AG04450 (cell line): Measurements from ENCODE around the gene SUSD3. TPM values are rescaled to one million over a fixed set of nuclear protein-coding genes. Genes with fewer than 3 reads are reported as not detected.

Experiments used
- CTCF ChIA-PET: fragments of 300-600, 350-600 bp; formaldehyde crosslinking; extraction: SDS; loops from one replicate; lab custom pipeline; 2022; ENCODE audit warnings: antibody characterized with exemption, inconsistent platforms; lab: Charles Lee
- POLR2A ChIA-PET: fragments of 350-600 bp; formaldehyde crosslinking; extraction: SDS; loops from one replicate; lab custom pipeline; 2021; ENCODE audit warnings: antibody characterized with exemption, inconsistent platforms; lab: Yijun Ruan, JAX
- DNase-seq: peaks from one replicate; pipeline ENCODE4 v3.0.0-alpha.2; 2011; ENCODE audit warnings: low read depth, low spot score
- H3K27ac ChIP-seq: one replicate; pipeline ENCODE4 v1.5.1; 2012; ENCODE audit warnings: low read depth, low read length, control low read depth
- H3K27me3 ChIP-seq: one replicate; pipeline ENCODE4 v1.6.0; 2012; ENCODE audit warnings: low read length; ENCODE audit not compliant: control insufficient read depth, insufficient read depth
- H3K4me3 ChIP-seq: 2 replicates; pipeline ENCODE4 v1.5.1; 2011; ENCODE audit warnings: mild to moderate bottlenecking, low read depth, low read length, control low read depth
- H3K9me3 ChIP-seq: 2 replicates; pipeline ENCODE4 v1.5.1; 2012; ENCODE audit warnings: low read length; ENCODE audit not compliant: control insufficient read depth, insufficient read depth
- polyA plus RNA-seq: library from polyadenylated mRNA; depleted of rRNA; stranded (reverse); fragments of >200 nt; gene quantifications from 2 replicates; pipeline ENCODE4 v1.2.3, GENCODE V29; 2011; rRNA removed
- TF ChIP-seq, protein P1 (sequence below): IDR thresholded peaks from 2 replicates; pipeline ENCODE4 v1.5.1; 2011; ENCODE audit warnings: low read depth, low read length, control low read depth, inconsistent platforms

Gene SUSD3
- polyA plus RNA-seq, 1 experiment, result 1.4 TPM

GRCh38 chr9:93133681-93134014 is 75.1 kb downstream of the SUSD3 start:
- H3K9me3 ChIP-seq, result peaks cover 5% of the 10 kb centered on the region
- ChIA-PET POLR2A (interaction anchor here (0.6 to 1.6 kb wide), 7 partner anchors 11 to 194 kb away, joined by 3 to 24 read pairs (median 4); partner anchors contain the start of gene CARD19), CTCF (interaction anchor here (1.4 kb wide), 1 partner anchor 14 kb away, joined by 7 read pairs; no protein-coding TSS in a partner anchor)
- peak; percentile 66 for DNase-seq
- H3K27me3 ChIP-seq, result no peaks in the 10 kb centered on the region
- peak overlapping the region; percentile 77 for H3K4me3 ChIP-seq
- peak overlapping the region; percentile 96 for H3K27ac ChIP-seq
- TF ChIP-seq, protein P1, sequence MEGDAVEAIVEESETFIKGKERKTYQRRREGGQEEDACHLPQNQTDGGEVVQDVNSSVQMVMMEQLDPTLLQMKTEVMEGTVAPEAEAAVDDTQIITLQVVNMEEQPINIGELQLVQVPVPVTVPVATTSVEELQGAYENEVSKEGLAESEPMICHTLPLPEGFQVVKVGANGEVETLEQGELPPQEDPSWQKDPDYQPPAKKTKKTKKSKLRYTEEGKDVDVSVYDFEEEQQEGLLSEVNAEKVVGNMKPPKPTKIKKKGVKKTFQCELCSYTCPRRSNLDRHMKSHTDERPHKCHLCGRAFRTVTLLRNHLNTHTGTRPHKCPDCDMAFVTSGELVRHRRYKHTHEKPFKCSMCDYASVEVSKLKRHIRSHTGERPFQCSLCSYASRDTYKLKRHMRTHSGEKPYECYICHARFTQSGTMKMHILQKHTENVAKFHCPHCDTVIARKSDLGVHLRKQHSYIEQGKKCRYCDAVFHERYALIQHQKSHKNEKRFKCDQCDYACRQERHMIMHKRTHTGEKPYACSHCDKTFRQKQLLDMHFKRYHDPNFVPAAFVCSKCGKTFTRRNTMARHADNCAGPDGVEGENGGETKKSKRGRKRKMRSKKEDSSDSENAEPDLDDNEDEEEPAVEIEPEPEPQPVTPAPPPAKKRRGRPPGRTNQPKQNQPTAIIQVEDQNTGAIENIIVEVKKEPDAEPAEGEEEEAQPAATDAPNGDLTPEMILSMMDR, result no peak

GRCh38 chr9:93134015-93134739 is 75.7 kb downstream of the SUSD3 start, which contains the start of gene NINJ1:
NINJ1 (minus strand) TSS chr9:93134251; CDS start chr9:93134217, 34 bp downstream.
- no peak for DNase-seq
- Histone ChIP-seq H3K27ac (peak within 1 kb of the TSS; percentile 96), H3K9me3 (peaks cover 6% of the 10 kb centered on the region), H3K4me3 (peak within 1 kb of the TSS; percentile 77), H3K27me3 (no peaks in the 10 kb centered on the region)
- CTCF ChIA-PET, result interaction anchor here (1.4 kb wide), 1 partner anchor 14 kb away, joined by 7 read pairs; no protein-coding TSS in a partner anchor
- POLR2A ChIA-PET, result interaction anchor here (0.6 to 1.6 kb wide), 7 partner anchors 10 to 194 kb away, joined by 3 to 24 read pairs (median 4); partner anchors contain the start of gene CARD19
- TF ChIP-seq, protein P1, result no peak

Other genes starting within 250 kb of the SUSD3 start
- gene ZNF484, start 180.7 kb upstream of the SUSD3 start, polyA plus RNA-seq, result 4.1 and 5.2 TPM in 2 replicates
- not detected in 2 replicates for gene FGD3, start 111.2 kb upstream of the SUSD3 start, polyA plus RNA-seq
- gene CARD19, start 37.5 kb downstream of the SUSD3 start, polyA plus RNA-seq, result 25.2 and 42.6 TPM in 2 replicates
- 26.8 and 47.4 TPM in 2 replicates for gene NINJ1, start 75.5 kb downstream of the SUSD3 start, polyA plus RNA-seq
- not detected in 2 replicates for gene WNK2, start 125.4 kb downstream of the SUSD3 start, polyA plus RNA-seq